Esophagus muscularis mucosa (tissue), 3 donors: ENCODE results near the gene ISX.

Experiments used
- CTCF ChIP-seq, 3 experiments: fragments of 200-600 bp in 2 of 3; fragments of 450-650 bp in 1 of 3; sonication (generic) in 2 of 3; IDR thresholded peaks; one replicate each; pipeline ENCODE4 v1.5.1; 2017 to 2019; ENCODE audit warnings: antibody characterized with exemption in 3 of 3, mild to moderate bottlenecking in 2 of 3, moderate library complexity in 1 of 3
- POLR2A ChIP-seq: fragments of 450-650 bp; IDR thresholded peaks from one replicate; pipeline ENCODE4 v1.6.1; 2017; ENCODE audit warnings: antibody characterized with exemption, moderate library complexity, mild to moderate bottlenecking, low read depth
- POLR2AphosphoS5 ChIP-seq, 2 donors: sonication (generic); formaldehyde crosslinking; IDR thresholded peaks; one replicate each; pipeline ENCODE4 v1.6.1; 2017; ENCODE audit warnings: antibody characterized with exemption in 2 of 2

GRCh38 chr22:35128637-35129036, 62.7 kb downstream of the ISX start:
- TF ChIP-seq CTCF (IDR thresholded peaks at IDR 0.05) (no peak), POLR2A (no peak), POLR2AphosphoS5 (IDR thresholded peaks at IDR 0.05) (no peak)
